Measurements from ENCODE around the gene RRAGB.
A peak's percentile ranks its signal among the peaks of the same experiment; 100 is the strongest.
"Not testable (repeated sequence)": the region's sequence is repeated elsewhere in the genome, so short reads cannot be mapped to it uniquely, and the experiment has no call there.

Gene RRAGB

GRCh38 chrX:55702671-55703070 lies 14.9 kb upstream of the RRAGB start:
- H3K27ac ChIP-seq: no peak overlapping the region
- no peak overlapping the region for H3K4me3 ChIP-seq (ENCODE audit: low read depth in 1 of 2, low read length in 1 of 2)
- H3K9me3 ChIP-seq: no peaks in the 10 kb centered on the region
- no peaks in the 10 kb centered on the region for H3K4me1 ChIP-seq (ENCODE audit: control insufficient read depth in 1 of 2, insufficient read depth in 1 of 2, low read depth in 1 of 2, low read length in 1 of 2)
- TF ChIP-seq CTCF (IDR thresholded peaks at IDR 0.05): no peak
- no peaks in the 10 kb centered on the region for H3K36me3 ChIP-seq
- no peaks in the 10 kb centered on the region for H3K27me3 ChIP-seq

GRCh38 chrX:55703436-55703835 lies 14.1 kb upstream of the RRAGB start:
- not testable (repeated sequence) for H3K4me1 ChIP-seq (ENCODE audit: control insufficient read depth in 1 of 2, insufficient read depth in 1 of 2, low read depth in 1 of 2, low read length in 1 of 2); H3K9me3 ChIP-seq; H3K27me3 ChIP-seq; H3K36me3 ChIP-seq; H3K4me3 ChIP-seq (ENCODE audit: low read depth in 1 of 2, low read length in 1 of 2); H3K27ac ChIP-seq

GRCh38 chrX:55705066-55705465 lies 12.5 kb upstream of the RRAGB start:
- H3K9me3 ChIP-seq; H3K4me3 ChIP-seq (ENCODE audit: low read depth in 1 of 2, low read length in 1 of 2); H3K27ac ChIP-seq; H3K36me3 ChIP-seq; H3K27me3 ChIP-seq; H3K4me1 ChIP-seq (ENCODE audit: control insufficient read depth in 1 of 2, insufficient read depth in 1 of 2, low read depth in 1 of 2, low read length in 1 of 2): not testable (repeated sequence)

- H3K9me3 ChIP-seq: no peaks in the 10 kb centered on the region
- H3K4me1 ChIP-seq (ENCODE audit: control insufficient read depth in 1 of 2, insufficient read depth in 1 of 2, low read depth in 1 of 2, low read length in 1 of 2): peaks cover 12 to 16% of the 10 kb centered on the region in 2 experiments
- no peaks in the 10 kb centered on the region for H3K36me3 ChIP-seq
- no peak overlapping the region for H3K4me3 ChIP-seq (ENCODE audit: low read depth in 1 of 2, low read length in 1 of 2)
- TF ChIP-seq CTCF (IDR thresholded peaks at IDR 0.05): no peak
- H3K27ac ChIP-seq: no peak overlapping the region
- no peaks in the 10 kb centered on the region for H3K27me3 ChIP-seq
Observed at GRCh38 chrX:55709735-55710134, 7.8 kb upstream of the RRAGB start.

- no peak for TF ChIP-seq CTCF (IDR thresholded peaks at IDR 0.05)
- peaks cover 21 to 25% of the 10 kb centered on the region in 2 experiments for H3K4me1 ChIP-seq (ENCODE audit: control insufficient read depth in 1 of 2, insufficient read depth in 1 of 2, low read depth in 1 of 2, low read length in 1 of 2)
- no peak overlapping the region for H3K4me3 ChIP-seq (ENCODE audit: low read depth in 1 of 2, low read length in 1 of 2)
- no peak overlapping the region for H3K27ac ChIP-seq
- H3K27me3 ChIP-seq: no peaks in the 10 kb centered on the region
- no peaks in the 10 kb centered on the region for H3K9me3 ChIP-seq
- no peaks in the 10 kb centered on the region for H3K36me3 ChIP-seq
Observed at GRCh38 chrX:55710701-55711100, 6.8 kb upstream of the RRAGB start.

GRCh38 chrX:55713631-55714030 lies 3.9 kb upstream of the RRAGB start:
- no peaks in the 10 kb centered on the region for H3K27me3 ChIP-seq
- peak overlapping the region; percentile 75 for H3K27ac ChIP-seq
- H3K4me3 ChIP-seq (ENCODE audit: low read depth in 1 of 2, low read length in 1 of 2): no peak overlapping the region
- H3K36me3 ChIP-seq: no peaks in the 10 kb centered on the region
- no peak for TF ChIP-seq CTCF (IDR thresholded peaks at IDR 0.05)
- peaks cover 42% of the 10 kb centered on the region in 2 experiments for H3K4me1 ChIP-seq (ENCODE audit: control insufficient read depth in 1 of 2, insufficient read depth in 1 of 2, low read depth in 1 of 2, low read length in 1 of 2)
- no peaks in the 10 kb centered on the region for H3K9me3 ChIP-seq

GRCh38 chrX:55714161-55714560 lies 3.4 kb upstream of the RRAGB start:
- Histone ChIP-seq H3K27ac (peak overlapping the region; percentile 75), H3K9me3 (no peaks in the 10 kb centered on the region), H3K4me3 (ENCODE audit: low read depth in 1 of 2, low read length in 1 of 2) (no peak overlapping the region), H3K4me1 (ENCODE audit: control insufficient read depth in 1 of 2, insufficient read depth in 1 of 2, low read depth in 1 of 2, low read length in 1 of 2) (peaks cover 47 to 48% of the 10 kb centered on the region in 2 experiments), H3K36me3 (no peaks in the 10 kb centered on the region), H3K27me3 (no peaks in the 10 kb centered on the region)
- no peak for TF ChIP-seq CTCF (IDR thresholded peaks at IDR 0.05)

Measured in neutrophil (primary cell).